Posterior vena cava (tissue), 2 donors: ENCODE results near the gene PPP2R2B. TPM values are rescaled to one million over a fixed set of nuclear protein-coding genes. Genes with fewer than 3 reads are reported as not detected.
A peak's percentile ranks its signal among the peaks of the same experiment; 100 is the strongest.

Experiments
- DNase-seq: peaks from one replicate; pipeline ENCODE4 v3.0.0-alpha.2; 2020; ENCODE audit warnings: low spot score
- intact Hi-C, 2 donors: fragments of 100-400 bp; cut with DNase I; formaldehyde crosslinking; loops; one replicate each; pipeline versions ENCODE4 v1.14.1 to v1.14.2; 2022 to 2023
- total RNA-seq, 2 donors: library from RNA; stranded (reverse); fragmentation: NEBNext Ultra II Directional; extraction: Animal tissue kit (Norgen Biotek cat#: 25700); gene quantifications; one replicate each; pipeline ENCODE4 v1.2.1, GENCODE V29; 2021
- donor health status: DM: yes; HTN: yes; CAD: no.
- donor health status: DM: yes; HTN: yes; CAD: no.

The PPP2R2B gene
- total RNA-seq, 2 donors from 2014 or later: 17.3 to 53.1 TPM

DNA sequence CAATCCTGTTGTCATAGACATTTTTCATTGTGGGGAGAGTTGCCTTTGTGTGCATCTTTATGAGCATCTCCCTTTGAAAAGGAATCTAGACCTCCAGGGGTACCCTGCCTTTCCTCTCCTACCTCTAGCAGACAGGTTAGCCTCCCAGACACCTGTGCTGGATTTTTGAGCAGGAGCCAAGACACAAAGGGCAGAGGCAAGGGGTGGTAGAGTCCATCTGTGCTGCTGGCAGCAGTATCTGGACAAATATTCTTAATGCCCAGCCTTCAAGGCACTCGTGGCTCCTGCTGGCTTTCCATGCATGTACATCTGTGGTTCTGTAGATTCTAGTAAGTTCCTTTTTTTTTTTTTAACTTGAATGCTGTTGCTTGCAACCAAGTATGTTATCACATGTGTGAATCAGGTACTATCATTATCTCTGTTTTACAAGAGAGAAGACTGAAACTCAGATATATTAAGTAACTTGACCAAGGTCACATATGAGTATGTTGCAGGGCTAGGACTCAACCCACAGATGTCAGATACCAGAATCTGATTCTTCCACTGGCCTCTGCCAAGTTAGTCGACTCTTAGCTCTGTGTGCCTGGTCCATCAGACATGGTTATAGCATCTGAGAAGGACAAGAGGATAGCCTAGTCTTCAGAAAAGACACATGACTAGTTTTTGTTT is 329.6 kb downstream of the PPP2R2B start:
- no peak for DNase-seq
- intact Hi-C loops: no loop called here

DNA sequence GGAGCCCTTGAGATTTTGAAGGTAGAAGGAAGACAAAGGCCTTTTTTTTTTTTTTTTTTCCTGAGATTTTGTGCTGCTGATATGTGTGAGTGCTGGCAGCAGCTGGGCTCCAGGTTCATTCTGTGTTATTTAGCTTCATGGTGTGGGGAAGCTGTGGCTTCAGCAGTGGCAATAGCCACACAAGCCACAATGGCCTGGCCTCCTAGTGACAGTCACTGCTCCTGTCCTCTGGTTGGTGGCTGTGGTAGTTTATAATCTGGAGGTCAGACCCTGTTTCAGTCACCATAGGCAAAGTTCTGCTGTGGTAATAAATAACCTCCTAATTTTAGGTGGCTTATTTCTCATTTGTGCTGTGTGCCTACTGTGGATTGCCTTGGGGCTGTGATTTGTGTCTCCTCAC is 334.3 kb downstream of the PPP2R2B start:
- intact Hi-C loops: loop anchor here (5.0 kb wide), 2 partner anchors 423 to 643 kb away; no protein-coding TSS in a partner anchor
- DNase-seq: no peak

DNA sequence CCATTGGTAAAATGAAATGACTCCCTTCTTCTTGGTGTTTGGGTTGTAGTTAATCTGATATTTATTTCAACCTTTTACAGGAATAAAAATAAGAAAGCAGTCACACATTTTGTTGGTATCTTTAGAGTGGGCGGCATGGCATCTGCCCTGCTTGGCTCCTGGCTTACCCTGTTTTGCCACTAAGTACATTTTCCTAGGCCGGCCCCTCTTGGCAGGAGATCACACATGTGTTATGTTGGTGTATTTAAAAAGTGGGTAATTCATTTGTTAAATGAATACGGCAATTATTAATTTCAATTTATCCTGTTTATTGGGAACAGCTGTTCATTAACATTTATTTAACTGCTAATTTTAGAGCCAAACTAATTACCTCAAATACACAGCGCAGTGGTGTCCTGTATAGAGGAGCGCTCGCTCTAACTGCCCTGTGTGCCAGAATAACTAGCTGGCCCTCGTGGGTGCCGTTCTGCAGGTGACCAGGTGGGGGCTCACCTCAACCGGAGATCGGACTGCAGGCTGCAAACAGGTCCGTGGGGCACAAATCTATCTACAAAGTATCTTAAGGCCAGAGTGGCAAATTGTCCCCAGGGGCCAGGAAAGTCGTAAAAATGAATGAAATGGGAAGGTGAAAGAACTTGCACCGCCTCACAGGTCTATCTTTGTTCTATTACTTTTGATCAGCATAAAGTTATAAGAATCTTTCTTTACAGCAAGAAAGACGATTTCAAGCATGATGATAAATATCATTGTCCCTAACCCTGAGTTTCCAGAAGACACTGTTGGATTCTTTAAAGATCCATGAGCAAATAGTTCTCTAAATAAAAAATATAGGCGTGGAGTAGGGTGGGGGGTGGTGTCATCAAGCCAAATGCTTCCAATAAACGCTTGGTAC is 336.4 kb downstream of the PPP2R2B start:
- intact Hi-C loops: loop anchor here (5.0 kb wide), 2 partner anchors 425 to 645 kb away; no protein-coding TSS in a partner anchor

DNA sequence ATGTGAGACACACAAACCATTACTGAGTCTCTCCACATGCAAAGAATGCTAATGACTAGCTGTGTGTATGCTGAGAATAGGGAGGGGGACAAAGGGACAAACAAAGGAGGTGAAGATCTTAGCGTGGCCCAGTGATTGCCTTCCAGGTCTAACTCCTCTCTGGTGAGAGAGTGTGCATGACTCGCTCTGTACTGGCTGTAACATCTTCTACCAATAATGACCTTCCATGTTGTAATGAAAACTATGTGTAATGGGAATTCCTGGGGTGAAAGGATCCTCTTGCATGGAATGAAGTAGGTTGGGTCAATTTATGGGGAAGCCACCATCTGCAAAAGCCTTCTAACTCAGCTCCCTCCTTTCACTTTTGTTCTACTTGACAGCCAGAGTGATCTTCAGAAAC is 338.1 kb downstream of the PPP2R2B start:
- intact Hi-C loops: loop anchor here (5.0 kb wide), 2 partner anchors 427 to 647 kb away; no protein-coding TSS in a partner anchor
- no peak for DNase-seq

More for the DNA sequence above, 336.4 kb downstream of the PPP2R2B start:
- DNase-seq: peak; percentile 91

DNA sequence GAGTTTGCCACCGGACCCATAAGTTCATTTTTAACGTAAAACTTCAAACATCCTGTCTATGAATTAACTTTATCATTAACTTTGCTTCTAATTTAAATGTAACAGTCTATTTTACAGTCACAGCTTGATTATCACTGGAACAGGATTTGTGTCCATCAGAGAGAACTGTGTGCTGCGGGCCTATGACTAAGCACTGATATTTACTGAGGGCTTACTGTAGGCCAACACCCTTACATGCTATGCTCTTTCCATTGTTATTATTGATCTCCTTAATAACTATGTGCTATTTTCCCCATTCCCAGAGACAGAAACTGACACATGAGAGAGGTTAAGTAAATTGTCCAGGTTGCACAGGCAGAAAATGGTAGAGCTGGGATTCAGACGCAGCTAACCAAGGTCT is 338.6 kb downstream of the PPP2R2B start:
- intact Hi-C loops: loop anchor here (5.0 kb wide), 2 partner anchors 427 to 647 kb away; no protein-coding TSS in a partner anchor
- DNase-seq: no peak

DNA sequence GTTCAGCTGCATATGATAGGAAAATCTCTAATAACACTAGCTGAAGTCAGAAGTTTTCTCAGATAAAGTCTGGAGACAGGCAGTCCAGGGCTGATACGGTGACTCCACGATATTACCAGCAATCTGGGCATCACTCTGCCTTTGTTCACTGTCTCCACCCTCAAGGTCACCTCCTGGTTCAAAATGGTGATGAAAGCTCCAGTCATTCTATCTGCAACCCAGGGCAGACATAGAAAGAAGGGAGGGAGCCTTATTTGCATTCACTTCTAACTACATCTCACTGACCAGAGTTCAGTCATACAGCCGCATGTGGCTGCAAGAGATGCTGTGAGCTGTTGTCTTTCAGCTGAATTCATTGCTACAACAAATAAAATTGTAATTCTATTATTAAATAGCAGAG is 340.1 kb downstream of the PPP2R2B start:
- DNase-seq: no peak
- intact Hi-C loops: no loop called here

DNA sequence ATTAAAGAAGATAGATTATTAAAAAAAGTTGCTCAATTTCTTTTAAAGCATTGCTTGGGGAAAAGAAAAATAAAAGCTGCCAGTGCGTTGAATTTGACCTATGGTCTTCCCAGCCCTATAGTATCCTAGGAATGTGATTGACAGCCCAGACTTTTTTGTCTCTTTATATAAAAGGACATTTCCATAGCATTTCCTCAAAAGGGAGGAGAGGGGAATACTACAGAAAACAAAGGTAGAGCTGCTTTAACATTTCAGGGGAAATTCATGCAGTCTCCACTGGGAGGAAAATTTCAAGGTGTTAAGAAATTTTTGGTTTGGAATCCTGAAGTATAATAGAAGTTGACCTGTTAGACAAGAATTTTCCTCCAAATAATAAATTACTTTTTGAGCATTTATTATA is 344.7 kb downstream of the PPP2R2B start:
- DNase-seq: no peak
- intact Hi-C loops: loop anchor here in 1 of 2 donors (5.0 kb wide), 1 partner anchor 653 kb away; no protein-coding TSS in a partner anchor

DNA sequence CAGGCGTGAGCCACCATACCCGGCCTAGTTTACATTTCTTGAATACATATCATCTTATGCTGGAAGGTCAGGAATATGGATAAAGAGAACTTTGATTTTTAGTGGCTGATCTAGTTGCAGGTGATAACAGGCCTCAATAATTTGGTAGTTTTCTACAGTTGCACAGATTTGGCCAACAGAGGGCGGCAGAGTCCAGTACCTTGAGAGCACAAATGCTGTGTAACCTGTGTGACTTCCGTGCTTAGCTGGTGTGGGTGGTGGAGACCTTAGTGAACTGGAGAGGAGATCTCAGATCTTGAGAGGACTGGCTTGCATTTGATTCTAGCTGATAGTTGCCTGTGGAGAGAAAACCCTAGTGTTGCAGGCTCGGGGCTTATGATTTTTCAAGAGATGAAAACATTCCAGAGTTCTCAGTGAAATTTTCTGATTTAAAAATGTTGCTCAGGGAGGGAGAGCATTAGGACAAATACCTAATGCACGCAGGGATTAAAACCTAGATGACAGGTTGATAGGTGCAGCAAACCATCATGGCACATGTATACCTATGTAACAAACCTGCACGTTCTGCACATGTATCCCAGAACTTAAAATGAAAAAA is 345.2 kb downstream of the PPP2R2B start:
- intact Hi-C loops: loop anchor here in 1 of 2 donors (5.0 kb wide), 1 partner anchor 654 kb away; no protein-coding TSS in a partner anchor
- peak; percentile 84 for DNase-seq
